HepG2 (cell line): Measurements from ENCODE around the gene CCSER1. TPM values are rescaled to one million over a fixed set of nuclear protein-coding genes. Genes with fewer than 3 reads are reported as not detected.

ENCODE experiments used
- DNMT1 ChIP-seq: sonication (generic); formaldehyde crosslinking; IDR thresholded peaks from 2 replicates; pipeline ENCODE4 v1.5.1; 2020; ENCODE audit warnings: mild to moderate bottlenecking, missing genetic modification reagents
- EP300 ChIP-seq, 3 experiments: sonication (generic) in 1 of 3; formaldehyde crosslinking in 1 of 3; IDR thresholded peaks; 2 replicates each; pipeline versions ENCODE4 v1.5.1 to v1.6.1; 2011 to 2020; ENCODE audit warnings: low read depth in 2 of 3, low read length in 2 of 3, borderline replicate concordance in 1 of 3, improper control_type of control experiment in 1 of 3, mild to moderate bottlenecking in 1 of 3, missing genetic modification reagents in 1 of 3, moderate library complexity in 1 of 3
- GABPB1 ChIP-seq: IDR thresholded peaks from 2 replicates; pipeline ENCODE4 v1.6.1; 2016; ENCODE audit warnings: mild to moderate bottlenecking, missing genetic modification reagents, moderate library complexity, missing compliant biosample characterization
- GATAD2A ChIP-seq: IDR thresholded peaks from 2 replicates; pipeline ENCODE4 v1.6.1; 2016
- HDAC1 ChIP-seq: sonication (generic); formaldehyde crosslinking; IDR thresholded peaks from 2 replicates; pipeline ENCODE4 v1.5.1; 2020; ENCODE audit warnings: mild to moderate bottlenecking, missing genetic modification reagents
- KAT8 ChIP-seq: IDR thresholded peaks from 2 replicates; pipeline ENCODE4 v1.6.1; 2016; ENCODE audit warnings: missing genetic modification reagents, missing compliant biosample characterization
- KMT2B ChIP-seq: IDR thresholded peaks from 2 replicates; pipeline ENCODE4 v1.6.1; 2016; ENCODE audit warnings: missing genetic modification reagents, missing compliant biosample characterization
- NFAT5 ChIP-seq: sonication (generic); formaldehyde crosslinking; IDR thresholded peaks from 2 replicates; pipeline ENCODE4 v1.4.0; 2020; ENCODE audit warnings: missing genetic modification reagents
- PCBP1 ChIP-seq: fragments of 200-400 bp; formaldehyde crosslinking; IDR thresholded peaks from 2 replicates; pipeline ENCODE4 v1.6.1; 2017; ENCODE audit warnings: mild to moderate bottlenecking, low read depth, low read length, borderline replicate concordance
- PHF21A ChIP-seq: sonication (generic); formaldehyde crosslinking; IDR thresholded peaks from 2 replicates; pipeline ENCODE4 v1.5.0; 2020; ENCODE audit warnings: mild to moderate bottlenecking, missing genetic modification reagents
- TEF ChIP-seq: sonication (generic); formaldehyde crosslinking; IDR thresholded peaks from 2 replicates; pipeline ENCODE4 v1.5.0; 2020; ENCODE audit warnings: missing genetic modification reagents
- THRA ChIP-seq: sonication (generic); formaldehyde crosslinking; IDR thresholded peaks from 2 replicates; pipeline ENCODE4 v1.4.0; 2020; ENCODE audit warnings: missing genetic modification reagents, borderline replicate concordance
- ZNF496 ChIP-seq: sonication (generic); formaldehyde crosslinking; IDR thresholded peaks from 2 replicates; pipeline ENCODE4 v1.8.1; 2023; ENCODE audit warnings: mild to moderate bottlenecking, moderate library complexity, missing genetic modification reagents; ENCODE audit not compliant: insufficient replicate concordance
- polyA plus RNA-seq, 8 experiments: library from polyadenylated mRNA; depleted of rRNA in 3 of 8; stranded (reverse) in 7 of 8; unstranded in 1 of 8; fragments of >200 nt; fragmentation: Illumina TruSeq in 4 of 8; extraction: Trizol in 4 of 8; gene quantifications; 2 replicates each; pipeline versions ENCODE4 v1.2.1 to v1.2.3, GENCODE V29; 2011 to 2016; ENCODE audit warnings: low read depth in 4 of 8, missing spikeins in 1 of 8, mixed read lengths in 1 of 8; ENCODE audit not compliant: insufficient read depth in 1 of 8
- total RNA-seq, 5 experiments: library from RNA; depleted of rRNA; stranded (reverse); fragments of >200 nt; fragmentation: Illumina TruSeq; extraction: Trizol; gene quantifications; 2 replicates each; pipeline ENCODE4 v1.2.3, GENCODE V29; 2016; ENCODE audit warnings: low read depth in 1 of 5
- TF ChIP-seq, protein P1 (sequence below): sonication (generic); formaldehyde crosslinking; IDR thresholded peaks from 2 replicates; pipeline ENCODE4 v1.4.0; 2020; ENCODE audit warnings: missing genetic modification reagents
- TF ChIP-seq, protein P2 (sequence below): sonication (generic); formaldehyde crosslinking; IDR thresholded peaks from 2 replicates; pipeline ENCODE4 v1.5.0; 2020; ENCODE audit warnings: missing genetic modification reagents, mild to moderate bottlenecking, borderline replicate concordance
- TF ChIP-seq, protein P3 (sequence below), 2 experiments: sonication (generic) in 1 of 2; formaldehyde crosslinking in 1 of 2; IDR thresholded peaks; 2 replicates each; pipeline versions ENCODE4 v1.5.1 to v1.6.1; 2011 to 2020; ENCODE audit warnings: borderline replicate concordance in 1 of 2, low read depth in 1 of 2, low read length in 1 of 2, mild to moderate bottlenecking in 1 of 2, missing genetic modification reagents in 1 of 2, moderate library complexity in 1 of 2

Gene CCSER1
- total and polyA plus RNA-seq, 2 of the 13 experiments (the other 11 are each of a cell fraction or from before 2014, with no cell fraction given), result not detected

- TF ChIP-seq DNMT1 (CRISPR knock-in tag) (no peak), ZNF496 (CRISPR knock-in tag) (no peak), PCBP1 (no peak), NFAT5 (no peak), TEF (CRISPR knock-in tag) (peak; percentile 69; the same call in 1 of the 2 replicates), EP300 (IDR thresholded peaks at IDR 0.05; ENCODE audit: low read depth in 2 of 2, low read length in 2 of 2) (peak in 1 of 2 experiments; percentile 64; a peak in 2 of 4 replicates), EP300 (CRISPR knock-in tag; IDR thresholded peaks at IDR 0.05; ENCODE audit: borderline replicate concordance) (no peak), HDAC1 (CRISPR knock-in tag) (no peak), KMT2B (CRISPR knock-in tag) (no peak), KAT8 (CRISPR knock-in tag) (0 out of 2 replicates have a peak, but pooled peaks have one; percentile 30), THRA (0 out of 2 replicates have a peak, but pooled peaks have one; percentile 32), PHF21A (0 out of 2 replicates have a peak, but pooled peaks have one; percentile 20), GABPB1 (CRISPR knock-in tag) (no peak), GATAD2A (peak; percentile 89)
- TF ChIP-seq, protein P1, sequence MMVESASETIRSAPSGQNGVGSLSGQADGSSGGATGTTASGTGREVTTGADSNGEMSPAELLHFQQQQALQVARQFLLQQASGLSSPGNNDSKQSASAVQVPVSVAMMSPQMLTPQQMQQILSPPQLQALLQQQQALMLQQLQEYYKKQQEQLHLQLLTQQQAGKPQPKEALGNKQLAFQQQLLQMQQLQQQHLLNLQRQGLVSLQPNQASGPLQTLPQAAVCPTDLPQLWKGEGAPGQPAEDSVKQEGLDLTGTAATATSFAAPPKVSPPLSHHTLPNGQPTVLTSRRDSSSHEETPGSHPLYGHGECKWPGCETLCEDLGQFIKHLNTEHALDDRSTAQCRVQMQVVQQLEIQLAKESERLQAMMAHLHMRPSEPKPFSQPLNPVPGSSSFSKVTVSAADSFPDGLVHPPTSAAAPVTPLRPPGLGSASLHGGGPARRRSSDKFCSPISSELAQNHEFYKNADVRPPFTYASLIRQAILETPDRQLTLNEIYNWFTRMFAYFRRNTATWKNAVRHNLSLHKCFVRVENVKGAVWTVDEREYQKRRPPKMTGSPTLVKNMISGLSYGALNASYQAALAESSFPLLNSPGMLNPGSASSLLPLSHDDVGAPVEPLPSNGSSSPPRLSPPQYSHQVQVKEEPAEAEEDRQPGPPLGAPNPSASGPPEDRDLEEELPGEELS (CRISPR knock-in tag), result peak; percentile 15; the same call in 1 of the 2 replicates
- TF ChIP-seq, protein P2, sequence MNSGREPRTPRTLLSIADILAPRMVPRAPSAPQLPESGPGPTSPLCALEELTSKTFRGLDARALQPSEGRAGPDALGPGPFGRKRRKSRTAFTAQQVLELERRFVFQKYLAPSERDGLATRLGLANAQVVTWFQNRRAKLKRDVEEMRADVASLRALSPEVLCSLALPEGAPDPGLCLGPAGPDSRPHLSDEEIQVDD (CRISPR knock-in tag), result no peak
- TF ChIP-seq, protein P3, sequence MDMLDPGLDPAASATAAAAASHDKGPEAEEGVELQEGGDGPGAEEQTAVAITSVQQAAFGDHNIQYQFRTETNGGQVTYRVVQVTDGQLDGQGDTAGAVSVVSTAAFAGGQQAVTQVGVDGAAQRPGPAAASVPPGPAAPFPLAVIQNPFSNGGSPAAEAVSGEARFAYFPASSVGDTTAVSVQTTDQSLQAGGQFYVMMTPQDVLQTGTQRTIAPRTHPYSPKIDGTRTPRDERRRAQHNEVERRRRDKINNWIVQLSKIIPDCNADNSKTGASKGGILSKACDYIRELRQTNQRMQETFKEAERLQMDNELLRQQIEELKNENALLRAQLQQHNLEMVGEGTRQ (IDR thresholded peaks at IDR 0.05; ENCODE audit: low read depth, low read length), result no peak
- TF ChIP-seq, protein P3 (CRISPR knock-in tag; IDR thresholded peaks at IDR 0.05; ENCODE audit: borderline replicate concordance), result no peak
These were observed 715.8 kb downstream of the CCSER1 start (continued) for GRCh38 chr4:90842960-90843359.
